CD4-positive, alpha-beta T cell treated with Interferon gamma for 1 hour (primary cell): ENCODE data around the gene MISP3.

Experiments used
- DNase-seq: peaks from one replicate; pipeline ENCODE4 v3.0.0-alpha.2; 2020

The MISP3 gene

DNA sequence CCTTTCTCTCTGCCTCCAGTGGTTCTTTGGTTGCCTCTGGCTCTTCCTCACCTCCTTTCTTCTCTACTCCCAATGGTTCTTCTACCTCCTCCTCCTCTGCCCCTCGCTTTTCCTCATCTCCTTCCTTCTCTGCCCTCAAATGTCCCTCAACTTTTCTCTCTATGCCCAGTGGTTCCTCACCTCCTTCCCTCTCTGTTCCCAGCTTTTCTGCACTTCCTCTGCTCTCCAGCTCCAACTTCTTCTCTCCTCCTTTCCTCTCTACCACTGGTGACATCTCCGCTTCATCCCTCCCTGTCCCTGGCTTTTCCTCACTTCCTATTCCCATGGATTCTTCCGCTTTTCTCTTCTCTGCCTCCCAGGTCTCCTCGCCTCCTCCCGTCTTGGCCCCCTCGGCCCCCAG lies 18.5 kb upstream of the MISP3 start:
- DNase-seq: no peak

DNA sequence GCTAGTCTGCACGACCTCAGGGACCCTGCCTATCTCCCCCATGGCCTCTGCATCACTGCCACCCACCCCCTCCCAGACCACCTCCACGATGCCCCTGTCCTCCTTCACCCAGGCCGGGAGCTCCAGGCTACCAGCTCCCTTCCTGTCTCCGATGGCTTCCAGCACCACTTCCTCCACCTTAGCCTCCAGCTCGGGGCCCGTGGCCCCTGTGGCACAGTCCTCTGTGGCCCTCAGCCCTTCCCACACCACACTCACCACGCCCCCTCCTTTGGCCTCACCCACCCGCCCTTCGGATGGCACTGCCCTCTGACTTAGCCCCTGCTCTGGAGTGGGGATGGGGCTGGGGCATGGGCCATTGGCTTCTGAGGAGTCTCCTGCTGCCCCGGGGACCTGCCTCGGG lies 17.9 kb upstream of the MISP3 start:
- DNase-seq: no peak

DNA sequence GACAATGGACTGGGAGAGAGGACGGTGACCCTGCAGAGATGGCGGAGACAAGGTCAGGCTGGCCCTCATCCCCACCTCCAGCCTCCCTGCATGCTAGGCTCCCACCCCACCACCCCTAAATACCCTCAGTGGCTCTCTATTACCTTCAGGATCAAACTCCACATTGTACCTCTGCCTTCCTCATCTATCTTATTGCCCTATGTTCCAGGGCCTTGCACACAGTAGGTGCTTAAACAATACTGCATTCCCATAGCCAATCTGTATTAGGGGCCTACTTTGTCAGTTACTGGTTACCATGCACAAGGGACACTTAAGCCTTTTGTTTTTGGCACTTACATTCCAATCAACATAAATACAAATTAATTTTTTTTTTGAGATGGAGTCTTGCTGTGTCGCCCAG lies 17.2 kb upstream of the MISP3 start:
- no peak for DNase-seq

- DNase-seq: no peak
Measured at GRCh38 chr19:14056069-14056666, 16.4 kb upstream of the MISP3 start.

- DNase-seq: no peak
Measured at GRCh38 chr19:14056741-14057356, 15.7 kb upstream of the MISP3 start.

DNA sequence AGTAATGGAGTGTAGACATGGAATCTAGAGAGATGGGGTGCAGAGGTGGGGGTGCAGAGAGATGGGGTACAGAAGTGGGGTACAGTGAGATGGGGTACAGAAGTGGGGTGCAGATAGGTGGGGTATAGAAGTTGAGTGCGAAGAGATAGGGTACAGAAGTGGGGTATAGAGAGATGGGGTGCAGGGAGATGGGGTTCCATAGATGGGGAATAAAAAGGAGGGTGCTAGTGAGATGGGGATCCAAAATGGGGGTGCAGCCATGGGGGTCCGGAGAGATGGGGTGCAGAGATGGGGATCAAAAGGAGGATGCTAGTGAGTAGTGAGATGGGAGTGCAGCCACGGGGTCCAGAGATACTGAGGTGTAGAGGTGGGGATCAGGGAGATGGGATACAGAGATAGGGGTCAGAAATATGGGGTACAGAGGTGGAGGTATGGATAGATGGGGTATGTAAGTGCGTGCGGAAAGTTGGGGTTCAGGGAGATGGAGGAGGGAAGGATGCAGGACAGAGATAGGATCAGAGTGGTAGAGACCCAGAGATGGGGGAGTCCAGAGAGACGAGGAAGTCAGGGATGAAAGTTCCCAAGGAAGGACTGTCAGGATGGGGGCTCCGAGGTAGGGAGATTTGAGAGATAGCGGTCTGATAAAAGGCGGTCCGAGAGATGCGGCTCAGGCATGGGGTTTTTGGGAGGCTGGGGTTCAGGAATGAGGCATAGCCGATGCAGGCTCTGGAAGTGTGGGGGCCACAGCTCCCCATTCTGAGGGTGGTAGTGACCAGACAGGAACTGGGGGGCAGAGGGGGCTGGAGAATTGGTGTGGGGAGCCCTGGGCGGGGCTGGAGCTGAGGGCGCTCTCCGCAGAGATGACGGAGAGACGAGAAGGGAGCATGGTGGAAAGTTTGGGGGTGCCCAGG lies 14.1 kb upstream of the MISP3 start:
- DNase-seq: no peak

DNA sequence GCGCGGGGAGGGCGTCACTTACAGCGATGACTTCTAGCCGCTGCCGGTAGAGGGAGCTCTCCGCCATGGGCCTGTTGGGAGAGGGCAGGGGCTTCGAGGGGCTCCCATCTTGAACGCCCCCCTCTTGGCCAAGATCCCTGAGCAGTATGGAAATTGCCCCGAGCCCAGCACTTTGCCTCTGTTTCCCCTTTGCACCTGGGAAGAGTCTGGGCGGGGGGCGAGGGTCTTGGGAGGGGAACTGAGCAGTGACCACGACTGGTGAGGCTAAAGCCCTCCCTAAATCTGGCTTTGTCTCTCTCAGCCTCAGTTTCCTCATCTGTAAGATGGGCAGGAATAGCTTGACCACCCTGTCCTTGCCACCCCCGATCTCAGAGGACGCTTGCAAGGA lies 13.5 kb upstream of the MISP3 start:
- DNase-seq: peak; percentile 31

- DNase-seq: no peak
Measured at GRCh38 chr19:14059652-14060155, 12.9 kb upstream of the MISP3 start.

DNA sequence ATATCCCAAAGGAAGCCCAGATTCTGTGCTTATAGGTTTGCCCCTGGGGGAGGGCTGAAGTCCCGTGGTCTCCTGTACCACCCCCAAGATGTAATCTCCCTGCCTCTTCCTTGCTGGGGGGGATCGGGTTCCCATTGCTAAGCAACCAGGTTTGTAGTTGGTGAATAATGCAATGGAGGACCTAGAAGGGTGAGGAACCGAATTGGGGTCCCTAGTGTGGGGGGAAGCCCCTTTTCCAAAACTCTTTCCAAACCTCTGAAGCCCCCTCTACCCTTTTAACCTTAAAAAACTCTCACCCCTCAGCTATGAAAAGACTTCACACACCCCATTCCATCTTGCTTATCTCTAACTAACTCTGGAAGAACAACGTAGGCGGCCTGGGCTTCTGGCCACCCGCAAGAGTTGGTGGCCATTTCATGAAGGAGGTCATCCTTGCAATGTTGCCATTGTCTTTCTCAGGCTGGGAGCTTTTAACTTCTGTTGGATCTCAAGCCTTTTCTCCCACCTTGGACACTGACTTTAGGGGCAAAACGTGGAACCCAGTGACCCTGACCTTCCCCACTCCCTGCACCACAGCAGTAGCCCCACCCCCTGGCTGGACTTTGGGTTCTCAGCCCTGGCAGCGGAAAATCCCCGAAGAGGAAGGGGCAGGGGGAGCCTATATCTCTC lies 11.4 kb upstream of the MISP3 start:
- DNase-seq: no peak

- DNase-seq: no peak
Measured at GRCh38 chr19:14061751-14062557, 10.6 kb upstream of the MISP3 start, which contains the start of gene PALM3. TSS of gene PALM3 (minus strand) at chr19:14062076. CDS start at chr19:14061980, 96 bp downstream.

- no peak for DNase-seq
Measured at GRCh38 chr19:14062558-14062855, 10.1 kb upstream of the MISP3 start.

DNA sequence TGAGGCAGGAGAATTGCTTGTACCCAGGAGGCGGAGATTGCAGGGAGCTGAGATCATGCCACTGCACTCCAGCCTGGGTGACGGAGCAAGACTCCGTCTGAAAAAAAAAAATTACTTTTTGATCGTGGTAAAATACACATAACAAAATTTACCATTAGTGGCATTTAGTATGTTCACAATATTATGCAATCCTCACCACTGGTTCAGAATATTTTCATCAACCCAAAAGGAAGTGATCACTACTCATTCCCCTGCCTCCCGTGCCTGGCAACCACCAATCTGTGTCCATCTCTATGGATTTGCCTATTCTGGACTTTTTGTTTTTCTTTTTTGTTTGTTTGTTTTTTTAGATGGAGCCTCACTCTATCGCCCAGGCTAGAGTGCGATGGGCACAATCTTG lies 9.5 kb upstream of the MISP3 start:
- DNase-seq: no peak

DNA sequence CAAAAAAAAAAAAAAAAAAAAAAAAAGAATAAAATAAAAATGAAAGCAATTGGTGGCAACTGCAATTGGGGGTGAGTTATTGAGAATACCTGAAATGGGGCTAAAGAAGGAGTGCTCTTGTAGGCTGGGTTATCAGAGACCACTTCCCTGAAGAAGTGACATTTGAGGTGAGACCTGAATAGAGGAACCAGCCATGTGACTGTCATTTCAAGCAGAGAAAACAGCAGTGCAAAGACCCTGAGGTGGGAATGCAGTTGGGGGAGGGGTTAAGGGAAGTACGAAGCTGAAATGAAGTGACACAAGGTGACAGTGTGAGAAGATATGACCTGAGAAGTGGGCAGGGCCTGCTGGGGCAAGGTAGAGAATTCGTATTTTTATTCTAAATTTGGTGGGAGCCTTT lies 6.5 kb upstream of the MISP3 start:
- DNase-seq: no peak

- no peak for DNase-seq
Measured at GRCh38 chr19:14070268-14071050, 2.1 kb upstream of the MISP3 start.

GRCh38 chr19:14073261-14073924 lies 807 bp downstream of the MISP3 start:
- peak; percentile 73 for DNase-seq

GRCh38 chr19:14073925-14074838 lies 1.6 kb downstream of the MISP3 start:
- DNase-seq: no peak

- no peak for DNase-seq
Measured at GRCh38 chr19:14078411-14078810, 5.8 kb downstream of the MISP3 start.

GRCh38 chr19:14080887-14081796 lies 8.6 kb downstream of the MISP3 start:
- DNase-seq: peak; percentile 99
